ENCODE measurements around the gene SLC34A1.
"Not testable (repeated sequence)": the region's sequence is repeated elsewhere in the genome, so short reads cannot be mapped to it uniquely, and the experiment has no call there.

Gene SLC34A1

GRCh38 chr5:177368869-177369644 lies 15.2 kb upstream of the SLC34A1 start:
- no peak for DNase-seq

GRCh38 chr5:177369645-177370440 lies 14.4 kb upstream of the SLC34A1 start:
- DNase-seq, result no peak

GRCh38 chr5:177370488-177371119 lies 13.6 kb upstream of the SLC34A1 start:
- DNase-seq, result peak; percentile 83

GRCh38 chr5:177371120-177372033 lies 12.9 kb upstream of the SLC34A1 start:
- no peak for DNase-seq

GRCh38 chr5:177372034-177372896 lies 12.0 kb upstream of the SLC34A1 start:
- DNase-seq, result no peak

GRCh38 chr5:177372910-177373309 lies 11.3 kb upstream of the SLC34A1 start:
- no peak for DNase-seq

GRCh38 chr5:177373806-177374205 lies 10.4 kb upstream of the SLC34A1 start:
- DNase-seq, result no peak

- DNase-seq, result no peak
Measured at GRCh38 chr5:177374211-177374610, 10.0 kb upstream of the SLC34A1 start.

- not testable (repeated sequence) for DNase-seq
Measured at GRCh38 chr5:177375516-177375915, 8.7 kb upstream of the SLC34A1 start.

- DNase-seq, result no peak
Measured at GRCh38 chr5:177376107-177376506, 8.1 kb upstream of the SLC34A1 start.

GRCh38 chr5:177377851-177378776 lies 6.1 kb upstream of the SLC34A1 start:
- no peak for DNase-seq

- DNase-seq, result no peak
Measured at GRCh38 chr5:177378884-177379883, 5.0 kb upstream of the SLC34A1 start.

- DNase-seq, result no peak
Measured at GRCh38 chr5:177380805-177381126, 3.5 kb upstream of the SLC34A1 start.

- no peak for DNase-seq
Measured at GRCh38 chr5:177382423-177383029, 1.7 kb upstream of the SLC34A1 start.

GRCh38 chr5:177383181-177383580 lies 1.1 kb upstream of the SLC34A1 start:
- no peak for DNase-seq

GRCh38 chr5:177385720-177386119 lies 1.5 kb downstream of the SLC34A1 start:
- DNase-seq, result no peak

GRCh38 chr5:177386542-177386941 lies 2.3 kb downstream of the SLC34A1 start:
- DNase-seq, result no peak

- no peak for DNase-seq
Measured at GRCh38 chr5:177387405-177387804, 3.2 kb downstream of the SLC34A1 start.

GRCh38 chr5:177388521-177389052 lies 4.4 kb downstream of the SLC34A1 start:
- no peak for DNase-seq
